ENCODE measurements around the gene HOXC10. TPM values are rescaled to one million over a fixed set of nuclear protein-coding genes. Genes with fewer than 3 reads are reported as not detected.

Gene HOXC10
- polyA plus RNA-seq, 1 donor (not counting 4 experiments of a cell fraction or from before 2014, with no cell fraction given): 14.1 TPM

DNA sequence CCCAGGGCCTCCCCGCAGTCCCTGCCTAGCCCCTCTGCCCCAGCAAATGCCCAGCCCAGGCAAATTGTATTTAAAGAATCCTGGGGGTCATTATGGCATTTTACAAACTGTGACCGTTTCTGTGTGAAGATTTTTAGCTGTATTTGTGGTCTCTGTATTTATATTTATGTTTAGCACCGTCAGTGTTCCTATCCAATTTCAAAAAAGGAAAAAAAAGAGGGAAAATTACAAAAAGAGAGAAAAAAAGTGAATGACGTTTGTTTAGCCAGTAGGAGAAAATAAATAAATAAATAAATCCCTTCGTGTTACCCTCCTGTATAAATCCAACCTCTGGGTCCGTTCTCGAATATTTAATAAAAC is 45.5 kb downstream of the HOXC10 start:
- TF ChIP-seq, protein P1, sequence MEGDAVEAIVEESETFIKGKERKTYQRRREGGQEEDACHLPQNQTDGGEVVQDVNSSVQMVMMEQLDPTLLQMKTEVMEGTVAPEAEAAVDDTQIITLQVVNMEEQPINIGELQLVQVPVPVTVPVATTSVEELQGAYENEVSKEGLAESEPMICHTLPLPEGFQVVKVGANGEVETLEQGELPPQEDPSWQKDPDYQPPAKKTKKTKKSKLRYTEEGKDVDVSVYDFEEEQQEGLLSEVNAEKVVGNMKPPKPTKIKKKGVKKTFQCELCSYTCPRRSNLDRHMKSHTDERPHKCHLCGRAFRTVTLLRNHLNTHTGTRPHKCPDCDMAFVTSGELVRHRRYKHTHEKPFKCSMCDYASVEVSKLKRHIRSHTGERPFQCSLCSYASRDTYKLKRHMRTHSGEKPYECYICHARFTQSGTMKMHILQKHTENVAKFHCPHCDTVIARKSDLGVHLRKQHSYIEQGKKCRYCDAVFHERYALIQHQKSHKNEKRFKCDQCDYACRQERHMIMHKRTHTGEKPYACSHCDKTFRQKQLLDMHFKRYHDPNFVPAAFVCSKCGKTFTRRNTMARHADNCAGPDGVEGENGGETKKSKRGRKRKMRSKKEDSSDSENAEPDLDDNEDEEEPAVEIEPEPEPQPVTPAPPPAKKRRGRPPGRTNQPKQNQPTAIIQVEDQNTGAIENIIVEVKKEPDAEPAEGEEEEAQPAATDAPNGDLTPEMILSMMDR (optimal IDR thresholded peaks at IDR 0.05 in 1 of 3, IDR thresholded peaks at IDR 0.05 in 1 of 3, conservative IDR thresholded peaks at IDR 0.05 in 1 of 3; ENCODE audit: extremely low read depth in 1 of 3, insufficient read depth in 2 of 3, low read length in 3 of 3): no peak
- no peak for TF ChIP-seq EZH2 (IDR thresholded peaks at IDR 0.05; ENCODE audit: low read length)
- Histone ChIP-seq H3K79me2 (ENCODE audit: control insufficient read depth, insufficient read depth, low read length) (peaks cover 35% of the 10 kb centered on the region), H3K36me3 (ENCODE audit: control insufficient read depth in 2 of 2, extremely low read depth in 1 of 2, insufficient read depth in 2 of 2, low read length in 2 of 2) (peaks cover 0 to 1% of the 10 kb centered on the region in 2 experiments), H4K20me1 (ENCODE audit: control insufficient read depth, extremely low read depth, insufficient read depth, low read length) (no peaks in the 10 kb centered on the region), H3K9ac (ENCODE audit: control insufficient read depth, extremely low read depth, insufficient read depth, low read length) (peak overlapping the region; percentile 13), H3K9me3 (ENCODE audit: control insufficient read depth, low read depth, low read length) (no peaks in the 10 kb centered on the region), H2AFZ (ENCODE audit: control insufficient read depth, low read length) (no peak overlapping the region), H3K4me2 (ENCODE audit: control insufficient read depth, extremely low read depth, insufficient read depth, low read depth, low read length) (peak overlapping the region; percentile 24), H3K9me1 (ENCODE audit: control insufficient read depth, extremely low read depth, insufficient read depth, low read length) (no peaks in the 10 kb centered on the region), H3K27me3 (ENCODE audit: control insufficient read depth, extremely low read depth, insufficient read depth, low read length) (no peaks in the 10 kb centered on the region), H3K4me1 (ENCODE audit: control insufficient read depth, extremely low read depth, insufficient read depth, low read length) (peaks cover 34% of the 10 kb centered on the region), H3K4me3 (ENCODE audit: control insufficient read depth in 2 of 3, extremely low read depth in 1 of 3, insufficient read depth in 2 of 3, low read depth in 1 of 3, low read length in 3 of 3) (no peak overlapping the region), H3K27ac (ENCODE audit: control insufficient read depth, insufficient read depth, low read length) (no peak overlapping the region)
- dilution Hi-C loops (cut with MboI; ENCODE audit: extremely low pct_ligation_motif_present, low sequenced_read_pairs): no loop called here
- DNase-seq (ENCODE audit: low read depth, low spot score) (no peak), FAIRE-seq (no peak)

DNA sequence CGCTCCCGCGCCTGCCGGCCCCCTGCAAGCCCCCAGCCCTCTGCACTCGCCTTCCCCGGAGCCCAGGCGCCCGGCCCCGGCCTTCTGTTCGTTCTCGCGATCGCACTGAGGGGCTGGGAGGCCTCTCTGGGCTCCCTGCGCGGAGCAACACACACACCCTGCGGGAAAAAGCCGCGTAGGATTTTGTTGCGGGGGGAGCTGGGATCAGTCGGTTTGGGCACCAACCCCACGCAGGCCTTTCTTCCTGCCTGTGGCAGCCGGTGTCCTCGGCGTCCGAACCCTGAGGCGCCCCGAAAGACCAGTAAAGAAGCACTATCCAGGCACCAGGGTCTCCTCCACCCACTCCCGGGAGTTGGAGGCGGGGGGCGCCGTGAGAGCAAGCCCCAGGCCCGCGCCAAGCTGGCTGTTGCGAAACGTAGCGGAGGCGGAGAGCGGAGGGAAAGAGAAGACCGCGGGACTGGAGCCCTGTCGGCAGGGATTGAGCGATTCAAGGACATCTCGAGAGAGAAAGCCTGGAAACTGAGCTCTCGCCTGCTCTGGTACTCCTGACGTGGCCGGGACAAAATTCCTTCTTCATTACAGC is 46.0 kb downstream of the HOXC10 start:
- no peak overlapping the region for H3K27ac ChIP-seq (ENCODE audit: control insufficient read depth, insufficient read depth, low read length)
- no peaks in the 10 kb centered on the region for H4K20me1 ChIP-seq (ENCODE audit: control insufficient read depth, extremely low read depth, insufficient read depth, low read length)
- H3K9me3 ChIP-seq (ENCODE audit: control insufficient read depth, low read depth, low read length): no peaks in the 10 kb centered on the region
- H2AFZ ChIP-seq (ENCODE audit: control insufficient read depth, low read length): no peak overlapping the region
- peaks cover 34% of the 10 kb centered on the region for H3K4me1 ChIP-seq (ENCODE audit: control insufficient read depth, extremely low read depth, insufficient read depth, low read length)
- TF ChIP-seq EZH2 (IDR thresholded peaks at IDR 0.05; ENCODE audit: low read length): no peak
- TF ChIP-seq, protein P1 (optimal IDR thresholded peaks at IDR 0.05 in 1 of 3, IDR thresholded peaks at IDR 0.05 in 1 of 3, conservative IDR thresholded peaks at IDR 0.05 in 1 of 3; ENCODE audit: extremely low read depth in 1 of 3, insufficient read depth in 2 of 3, low read length in 3 of 3): no peak
- H3K4me3 ChIP-seq (ENCODE audit: control insufficient read depth in 2 of 3, extremely low read depth in 1 of 3, insufficient read depth in 2 of 3, low read depth in 1 of 3, low read length in 3 of 3): no peak overlapping the region
- peak overlapping the region; percentile 44 for H3K9ac ChIP-seq (ENCODE audit: control insufficient read depth, extremely low read depth, insufficient read depth, low read length)
- peaks cover 30% of the 10 kb centered on the region for H3K79me2 ChIP-seq (ENCODE audit: control insufficient read depth, insufficient read depth, low read length)
- no peak for FAIRE-seq
- dilution Hi-C loops (cut with MboI; ENCODE audit: extremely low pct_ligation_motif_present, low sequenced_read_pairs): no loop called here
- H3K36me3 ChIP-seq (ENCODE audit: control insufficient read depth in 2 of 2, extremely low read depth in 1 of 2, insufficient read depth in 2 of 2, low read length in 2 of 2): peaks cover 0 to 1% of the 10 kb centered on the region in 2 experiments
- no peak for DNase-seq (ENCODE audit: low read depth, low spot score)
- H3K27me3 ChIP-seq (ENCODE audit: control insufficient read depth, extremely low read depth, insufficient read depth, low read length): no peaks in the 10 kb centered on the region
- H3K4me2 ChIP-seq (ENCODE audit: control insufficient read depth, extremely low read depth, insufficient read depth, low read depth, low read length): peak overlapping the region; percentile 24
- no peaks in the 10 kb centered on the region for H3K9me1 ChIP-seq (ENCODE audit: control insufficient read depth, extremely low read depth, insufficient read depth, low read length)

Data from keratinocyte (primary cell).